OCI-LY7 (cell line): ENCODE measurements around the gene FASTKD1.

Experiments
- EZH2phosphoT487 ChIP-seq: fragments of 200-600 bp; sonication (generic); IDR thresholded peaks from 2 replicates; pipeline ENCODE4 v1.6.1; 2018; ENCODE audit warnings: low read depth, borderline replicate concordance, mild to moderate bottlenecking, mixed run types, antibody characterized with exemption, low read length, moderate library complexity, mixed read lengths
- TF ChIP-seq, protein P1 (sequence below): fragments of 200-600 bp; sonication (generic); conservative IDR thresholded peaks from 2 replicates; pipeline ENCODE4 v1.5.1; 2014; ENCODE audit warnings: mild to moderate bottlenecking, antibody characterized with exemption, low read length, moderate library complexity, mixed read lengths

DNA sequence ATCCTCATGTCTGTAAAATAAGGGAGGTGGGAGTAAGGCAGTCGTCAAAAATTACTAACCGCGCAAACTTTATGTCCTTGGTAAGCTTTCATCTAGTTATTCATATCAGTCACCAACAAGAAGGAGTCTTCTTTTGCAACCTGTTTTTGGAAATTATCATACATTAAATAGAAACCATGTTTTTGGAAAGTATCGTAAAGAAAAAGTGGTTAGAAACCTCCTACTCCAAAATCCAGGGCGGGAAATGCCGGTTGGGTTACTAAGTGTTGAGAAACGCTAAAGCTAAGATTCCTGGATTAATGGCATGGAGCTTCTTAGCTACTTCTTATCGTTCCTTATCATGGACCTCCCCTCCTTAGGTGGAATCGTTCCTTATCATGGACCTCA is 93.6 kb downstream of the FASTKD1 start:
- TF ChIP-seq, protein P1, sequence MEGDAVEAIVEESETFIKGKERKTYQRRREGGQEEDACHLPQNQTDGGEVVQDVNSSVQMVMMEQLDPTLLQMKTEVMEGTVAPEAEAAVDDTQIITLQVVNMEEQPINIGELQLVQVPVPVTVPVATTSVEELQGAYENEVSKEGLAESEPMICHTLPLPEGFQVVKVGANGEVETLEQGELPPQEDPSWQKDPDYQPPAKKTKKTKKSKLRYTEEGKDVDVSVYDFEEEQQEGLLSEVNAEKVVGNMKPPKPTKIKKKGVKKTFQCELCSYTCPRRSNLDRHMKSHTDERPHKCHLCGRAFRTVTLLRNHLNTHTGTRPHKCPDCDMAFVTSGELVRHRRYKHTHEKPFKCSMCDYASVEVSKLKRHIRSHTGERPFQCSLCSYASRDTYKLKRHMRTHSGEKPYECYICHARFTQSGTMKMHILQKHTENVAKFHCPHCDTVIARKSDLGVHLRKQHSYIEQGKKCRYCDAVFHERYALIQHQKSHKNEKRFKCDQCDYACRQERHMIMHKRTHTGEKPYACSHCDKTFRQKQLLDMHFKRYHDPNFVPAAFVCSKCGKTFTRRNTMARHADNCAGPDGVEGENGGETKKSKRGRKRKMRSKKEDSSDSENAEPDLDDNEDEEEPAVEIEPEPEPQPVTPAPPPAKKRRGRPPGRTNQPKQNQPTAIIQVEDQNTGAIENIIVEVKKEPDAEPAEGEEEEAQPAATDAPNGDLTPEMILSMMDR = no peak
- TF ChIP-seq EZH2phosphoT487 = no peak
